ENCODE measurements around the gene TCAP.

GRCh38 chr17:39672522-39673334 is 7.6 kb downstream of the TCAP start:
- TF ChIP-seq, protein P1, sequence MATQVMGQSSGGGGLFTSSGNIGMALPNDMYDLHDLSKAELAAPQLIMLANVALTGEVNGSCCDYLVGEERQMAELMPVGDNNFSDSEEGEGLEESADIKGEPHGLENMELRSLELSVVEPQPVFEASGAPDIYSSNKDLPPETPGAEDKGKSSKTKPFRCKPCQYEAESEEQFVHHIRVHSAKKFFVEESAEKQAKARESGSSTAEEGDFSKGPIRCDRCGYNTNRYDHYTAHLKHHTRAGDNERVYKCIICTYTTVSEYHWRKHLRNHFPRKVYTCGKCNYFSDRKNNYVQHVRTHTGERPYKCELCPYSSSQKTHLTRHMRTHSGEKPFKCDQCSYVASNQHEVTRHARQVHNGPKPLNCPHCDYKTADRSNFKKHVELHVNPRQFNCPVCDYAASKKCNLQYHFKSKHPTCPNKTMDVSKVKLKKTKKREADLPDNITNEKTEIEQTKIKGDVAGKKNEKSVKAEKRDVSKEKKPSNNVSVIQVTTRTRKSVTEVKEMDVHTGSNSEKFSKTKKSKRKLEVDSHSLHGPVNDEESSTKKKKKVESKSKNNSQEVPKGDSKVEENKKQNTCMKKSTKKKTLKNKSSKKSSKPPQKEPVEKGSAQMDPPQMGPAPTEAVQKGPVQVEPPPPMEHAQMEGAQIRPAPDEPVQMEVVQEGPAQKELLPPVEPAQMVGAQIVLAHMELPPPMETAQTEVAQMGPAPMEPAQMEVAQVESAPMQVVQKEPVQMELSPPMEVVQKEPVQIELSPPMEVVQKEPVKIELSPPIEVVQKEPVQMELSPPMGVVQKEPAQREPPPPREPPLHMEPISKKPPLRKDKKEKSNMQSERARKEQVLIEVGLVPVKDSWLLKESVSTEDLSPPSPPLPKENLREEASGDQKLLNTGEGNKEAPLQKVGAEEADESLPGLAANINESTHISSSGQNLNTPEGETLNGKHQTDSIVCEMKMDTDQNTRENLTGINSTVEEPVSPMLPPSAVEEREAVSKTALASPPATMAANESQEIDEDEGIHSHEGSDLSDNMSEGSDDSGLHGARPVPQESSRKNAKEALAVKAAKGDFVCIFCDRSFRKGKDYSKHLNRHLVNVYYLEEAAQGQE (IDR thresholded peaks at IDR 0.05; ENCODE audit: low read depth), result no peak
- no peak for TF ChIP-seq RAD21 (IDR thresholded peaks at IDR 0.05; ENCODE audit: low read depth)
